Head of caudate nucleus (tissue), 42 donors: ENCODE results near the gene VPS4B.
A peak's percentile ranks its signal among the peaks of the same experiment; 100 is the strongest.

Experiments used
- DNase-seq, 42 donors: peaks; one replicate each; pipeline versions ENCODE4 v3.0.0 to v3.0.0-alpha.2; 2020 to 2021; ENCODE audit warnings: mixed read lengths in 7 of 42
- intact Hi-C: fragments of 100-400 bp; cut with DNase I; formaldehyde crosslinking; loops from one replicate; pipeline ENCODE4 v1.15.0; 2022

Gene VPS4B

DNA sequence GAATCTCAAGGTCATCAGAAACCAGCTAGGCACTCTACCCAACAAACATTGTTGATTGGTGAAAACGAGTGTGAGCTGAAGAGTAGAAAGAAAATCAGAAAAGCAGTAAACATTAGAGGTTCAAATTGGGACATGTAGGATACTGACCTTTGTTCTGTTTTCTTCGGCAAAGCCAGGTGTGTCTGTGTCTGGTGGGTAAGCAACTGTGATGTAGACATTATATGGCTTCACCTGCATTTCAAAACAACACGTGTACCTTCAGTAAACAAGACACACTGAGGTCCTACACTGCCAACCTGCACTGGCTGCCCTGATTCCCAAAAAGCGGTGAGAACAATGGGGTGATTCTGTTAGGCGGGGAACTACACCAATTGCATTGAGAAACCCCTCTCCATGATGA is 78.0 kb downstream of the VPS4B start:
- DNase-seq: no peak

DNA sequence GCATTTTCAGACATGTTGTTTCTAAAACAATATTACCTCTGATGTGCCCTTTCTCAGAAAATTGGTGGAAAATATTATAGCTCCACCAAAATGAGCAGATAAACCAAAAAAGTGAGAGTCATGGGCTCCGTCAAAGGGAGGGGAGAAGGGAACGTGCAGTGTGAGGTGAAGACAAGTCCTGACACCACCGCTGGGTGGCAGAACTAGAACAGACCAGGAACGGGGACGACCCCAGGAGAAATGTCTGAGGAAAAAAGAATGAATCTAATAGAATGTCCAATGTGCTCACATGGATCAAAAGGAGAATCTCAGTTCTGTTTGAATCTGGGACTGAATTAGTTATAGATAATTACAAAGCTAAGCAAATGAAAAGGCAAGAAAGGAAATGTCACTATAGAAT is 80.1 kb downstream of the VPS4B start:
- intact Hi-C loops: no loop called here
- peak in 27 of 42 donors; percentile 24 to 77 (median 44) for DNase-seq

More for the DNA sequence above, 78.0 kb downstream of the VPS4B start:
- intact Hi-C loops: no loop called here

DNA sequence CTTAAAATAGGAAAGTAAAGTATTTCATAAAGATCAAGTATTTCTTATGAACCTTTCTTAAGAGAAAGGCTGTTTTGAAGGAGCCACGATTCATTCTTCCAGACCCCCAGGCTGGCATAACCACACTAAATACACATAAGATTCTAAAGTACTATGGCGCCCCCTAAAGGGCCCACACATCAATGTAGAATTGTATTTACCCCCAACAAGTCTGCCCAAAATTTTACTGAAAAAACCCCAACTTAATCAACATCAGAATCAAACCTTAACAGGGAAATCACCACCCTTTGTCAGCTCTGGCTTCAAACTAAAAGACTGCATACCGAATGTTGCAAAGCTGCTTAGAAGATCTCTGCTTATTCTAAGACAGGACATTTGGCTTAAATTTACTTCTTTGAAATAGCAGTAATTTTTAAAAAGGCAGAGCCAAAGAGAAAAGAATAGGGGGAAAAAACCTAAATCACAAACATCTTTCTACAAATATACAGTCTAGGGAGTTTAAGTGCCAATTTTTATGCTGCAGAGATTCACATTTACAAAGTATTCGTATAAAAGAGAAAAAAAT is 82.3 kb downstream of the VPS4B start:
- intact Hi-C loops: no loop called here
- peak in 21 of 42 donors; percentile 20 to 76 (median 42) for DNase-seq
